NCI-H1092 (cell line): ENCODE data around the gene PBX2.
"Not testable (repeated sequence)": the region's sequence is repeated elsewhere in the genome, so short reads cannot be mapped to it uniquely, and the experiment has no call there.

Experiments
- DNase-seq: peaks from one replicate; lab custom pipeline; 2025; lab: John Stamatoyannopoulos, UW

PBX2 gene

GRCh38 chr6:32187725-32188380 is 2.1 kb downstream of the PBX2 start:
- not testable (repeated sequence) for DNase-seq

- no peak for DNase-seq
These were observed 2.8 kb downstream of the PBX2 start for GRCh38 chr6:32187009-32187709.

- not testable (repeated sequence) for DNase-seq
These were observed 3.7 kb downstream of the PBX2 start for GRCh38 chr6:32186151-32186840.

- DNase-seq: not testable (repeated sequence)
These were observed 4.3 kb downstream of the PBX2 start for GRCh38 chr6:32185681-32186131.

- DNase-seq: no peak
These were observed 5.8 kb downstream of the PBX2 start, which contains the start of gene AGER for GRCh38 chr6:32184084-32184640. Gene AGER (minus strand): TSS chr6:32184253. CDS start chr6:32184222, 31 bp downstream.

DNA sequence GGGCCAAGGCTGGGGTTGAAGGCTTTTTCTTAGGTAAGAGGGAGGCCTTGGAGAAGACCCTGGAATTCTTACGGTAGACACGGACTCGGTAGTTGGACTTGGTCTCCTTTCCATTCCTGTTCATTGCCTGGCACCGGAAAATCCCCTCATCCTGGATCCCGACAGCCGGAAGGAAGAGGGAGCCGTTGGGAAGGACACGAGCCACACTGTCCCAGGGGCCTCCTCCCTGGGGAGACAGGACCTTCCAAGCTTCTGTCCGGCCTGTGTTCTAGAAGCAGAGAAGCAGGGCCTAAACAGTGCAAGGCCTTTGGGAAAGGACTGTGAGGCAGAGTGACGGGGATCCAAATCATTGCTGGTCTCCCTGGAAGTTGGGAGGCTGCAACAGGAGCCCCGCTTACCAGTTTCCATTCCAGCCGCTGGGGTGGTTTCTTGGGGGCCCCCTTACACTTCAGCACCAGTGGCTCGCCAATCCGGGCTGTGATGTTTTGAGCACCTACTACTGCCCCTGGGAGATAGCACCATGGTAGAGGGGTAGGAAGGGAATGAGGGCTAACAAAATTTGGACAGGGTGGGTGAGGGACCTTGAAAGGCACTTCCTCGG is 6.4 kb downstream of the PBX2 start:
- DNase-seq: no peak

DNA sequence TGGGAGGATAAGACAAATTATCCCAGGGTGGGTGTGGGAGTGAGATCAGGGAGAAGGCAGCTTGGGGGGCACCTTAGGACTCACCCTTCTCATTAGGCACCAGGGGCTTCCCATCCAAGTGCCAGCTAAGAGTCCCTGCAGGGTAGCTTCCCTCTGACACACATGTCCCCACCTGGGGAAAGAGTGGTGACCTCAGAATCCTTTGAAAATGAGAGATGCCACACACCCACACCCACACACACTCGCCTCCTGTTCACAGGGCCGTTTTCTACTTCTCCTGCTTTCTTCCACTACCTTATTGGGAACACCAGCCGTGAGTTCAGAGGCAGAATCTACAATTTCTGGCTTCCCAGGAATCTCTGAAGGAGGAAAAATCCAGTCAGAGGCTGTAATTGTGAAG is 7.0 kb downstream of the PBX2 start:
- DNase-seq: no peak

DNA sequence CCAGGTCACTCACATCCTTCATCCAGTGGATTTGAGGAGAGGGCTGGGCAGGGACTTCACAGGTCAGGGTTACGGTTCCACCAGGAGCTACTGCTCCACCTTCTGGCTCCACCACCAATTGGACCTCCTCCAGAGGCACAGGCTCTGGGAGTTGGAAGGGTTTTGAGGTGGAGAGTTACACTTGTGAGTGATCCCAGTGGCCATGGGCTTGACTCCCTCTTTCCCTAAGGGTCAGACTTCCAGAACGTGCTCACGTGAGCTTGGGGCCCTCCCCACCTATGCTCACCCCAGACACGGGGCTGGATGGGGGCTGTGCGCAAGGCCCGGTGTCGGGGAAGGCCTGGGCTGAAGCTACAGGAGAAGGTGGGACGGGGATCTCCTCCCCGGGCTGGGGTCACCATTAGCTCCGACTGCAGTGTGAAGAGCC is 7.4 kb downstream of the PBX2 start:
- no peak for DNase-seq

DNA sequence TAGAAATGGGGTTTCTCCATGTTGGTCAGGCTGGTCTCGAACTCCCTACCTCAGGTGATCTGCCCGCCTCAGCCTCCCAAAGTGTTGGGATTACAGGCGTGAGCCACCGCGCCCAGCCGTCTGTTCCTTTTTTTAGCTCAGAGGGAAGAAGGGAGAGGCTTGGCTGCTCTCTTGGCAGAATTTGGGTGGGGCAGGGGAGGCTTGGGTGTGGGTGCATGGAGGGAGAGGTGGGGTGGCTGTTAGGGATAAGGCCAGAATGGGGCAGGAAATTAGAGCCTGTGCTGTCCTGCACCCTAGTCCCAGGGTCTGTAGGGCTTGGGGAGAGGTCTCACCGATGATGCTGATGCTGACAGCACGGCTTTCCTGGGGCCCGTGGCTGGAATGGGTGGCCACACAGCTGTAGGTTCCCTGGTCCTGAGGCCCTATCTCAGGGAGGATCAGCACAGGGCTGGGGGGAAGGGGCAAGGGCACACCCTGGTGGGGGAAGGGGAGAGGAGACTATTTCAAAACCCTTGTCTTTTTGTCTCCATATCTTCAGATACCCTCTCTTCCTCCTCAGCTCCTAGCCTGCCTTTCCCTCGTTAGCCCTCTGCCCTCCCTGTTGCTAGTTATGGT is 8.0 kb downstream of the PBX2 start:
- no peak for DNase-seq

DNA sequence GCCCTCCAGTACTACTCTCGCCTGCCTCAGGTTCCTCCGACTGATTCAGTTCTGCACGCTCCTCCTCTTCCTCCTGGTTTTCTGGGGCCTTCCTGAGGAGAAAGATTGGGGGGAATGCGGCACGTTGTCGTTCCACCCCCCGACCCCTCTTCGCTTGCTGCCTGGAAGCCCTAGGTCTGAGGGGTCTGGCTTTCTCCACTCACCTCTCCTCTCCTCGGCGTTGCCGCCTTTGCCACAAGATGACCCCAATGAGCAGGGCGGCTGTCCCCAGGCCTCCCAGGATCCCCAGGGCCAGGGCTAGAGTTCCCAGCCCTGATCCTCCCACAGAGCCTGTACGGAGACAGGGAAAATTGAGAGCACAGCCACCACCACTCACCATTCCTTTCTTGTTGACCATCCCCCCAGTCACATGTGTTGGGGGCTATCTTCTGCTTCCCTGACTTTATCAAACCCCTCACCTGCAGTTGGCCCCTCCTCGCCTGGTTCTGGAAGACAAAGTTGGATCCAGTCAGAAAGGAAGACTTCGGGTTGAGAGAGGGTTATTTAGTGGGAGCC is 8.8 kb downstream of the PBX2 start:
- DNase-seq: no peak

- DNase-seq: no peak
These were observed 10.1 kb downstream of the PBX2 start for GRCh38 chr6:32179766-32180405.

DNA sequence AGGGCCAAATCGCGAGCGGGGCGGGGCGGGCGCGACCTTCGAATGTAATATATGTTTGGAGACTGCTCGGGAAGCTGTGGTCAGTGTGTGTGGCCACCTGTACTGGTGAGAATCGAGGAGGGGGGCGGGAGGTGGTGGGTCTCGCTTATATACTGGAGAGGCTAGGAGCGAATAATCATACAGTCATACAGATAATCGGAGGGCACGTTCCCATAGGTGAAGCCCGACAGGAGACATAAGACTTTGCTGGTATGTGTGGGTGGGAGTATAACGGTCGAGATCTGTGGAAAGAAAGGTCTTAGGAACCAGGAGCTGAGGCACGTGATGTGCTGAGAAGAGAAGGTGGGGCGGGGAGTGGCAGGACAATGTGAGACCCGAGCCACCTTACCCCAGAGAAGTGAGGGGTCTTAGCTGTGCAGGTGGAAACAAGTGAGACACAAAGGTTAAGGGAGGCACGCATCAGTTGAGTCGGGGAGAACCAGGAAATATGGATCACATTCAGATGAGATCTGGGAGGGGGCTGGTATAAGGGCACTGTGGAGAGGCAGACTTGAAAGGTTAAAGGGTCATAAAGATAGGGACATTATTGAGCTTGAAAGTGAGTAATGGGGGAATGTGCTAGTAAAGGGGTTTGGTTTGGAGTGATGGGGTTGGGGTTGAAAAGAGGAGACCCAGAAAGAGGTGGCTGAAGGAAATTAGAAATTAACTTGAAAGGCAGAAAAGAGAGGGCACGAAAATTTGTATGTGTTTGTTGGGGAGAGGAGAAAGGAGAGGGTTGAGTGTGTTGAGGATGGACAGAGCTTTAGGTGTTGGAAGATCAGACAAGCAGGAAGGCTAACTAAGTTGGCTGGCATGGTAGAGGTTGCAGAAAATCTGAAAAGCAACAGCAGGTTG is 11.2 kb downstream of the PBX2 start:
- DNase-seq: no peak

- peak; percentile 99 for DNase-seq
These were observed 12.0 kb downstream of the PBX2 start, which contains the start of gene RNF5 for GRCh38 chr6:32177788-32178546. Gene RNF5 (plus strand): TSS chr6:32178405. CDS start chr6:32178512, 107 bp downstream.

DNA sequence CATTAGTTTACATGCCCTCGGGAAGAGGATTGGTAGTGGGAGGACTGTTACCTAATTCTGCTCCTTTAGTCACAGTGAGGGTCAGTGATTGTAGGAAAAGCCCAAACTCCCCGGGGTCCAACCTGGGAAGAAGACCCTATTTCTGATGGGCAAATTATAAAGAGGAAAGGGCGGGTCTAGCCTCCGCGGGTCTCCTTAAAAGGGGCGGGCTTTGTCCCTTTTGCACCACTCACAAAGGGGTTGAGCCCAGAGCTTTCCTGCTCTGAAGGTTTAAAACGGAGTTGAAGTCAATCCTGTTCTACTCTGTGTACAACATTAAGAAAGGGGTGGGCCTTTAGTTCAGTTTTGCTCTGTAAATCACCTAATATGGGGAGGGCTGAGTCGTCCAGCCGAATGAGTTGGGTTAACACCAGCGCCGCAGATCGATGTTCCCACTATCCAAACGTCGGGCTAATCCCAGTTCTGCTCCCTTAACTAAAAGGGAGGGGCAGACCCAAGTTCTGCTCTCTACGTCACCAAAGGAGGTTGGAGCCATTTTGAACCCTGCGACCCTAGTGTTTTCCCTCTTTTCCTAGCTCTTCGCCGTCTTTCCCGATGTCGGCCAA is 12.7 kb downstream of the PBX2 start:
- DNase-seq: peak; percentile 44

GRCh38 chr6:32176476-32177182 is 13.4 kb downstream of the PBX2 start:
- no peak for DNase-seq

GRCh38 chr6:32175711-32176475 is 14.1 kb downstream of the PBX2 start, which contains the start of gene AGPAT1:
Gene AGPAT1 (minus strand): TSS chr6:32176084. CDS start chr6:32171496, 4,588 bp downstream.
- peak; percentile 85 for DNase-seq

- no peak for DNase-seq
These were observed 14.7 kb downstream of the PBX2 start for GRCh38 chr6:32175322-32175710.
